Kidney (tissue), 14 donors: ENCODE measurements around the gene FAM107A. TPM values are rescaled to one million over a fixed set of nuclear protein-coding genes. Genes with fewer than 3 reads are reported as not detected.
A peak's percentile ranks its signal among the peaks of the same experiment; 100 is the strongest.

Source experiments
- DNase-seq, 5 donors: peaks; one replicate each; pipeline ENCODE4 v3.0.0-alpha.2; 2013 to 2020
- FAIRE-seq: peaks from 2 replicates; lab custom pipeline; 2012; peaks lifted over from hg19 to GRCh38; lab: Jason Lieb, UNC
- H3K27ac ChIP-seq, 2 donors: one replicate each; pipeline ENCODE4 v1.7.0; 2013; ENCODE audit warnings: low read depth in 2 of 2, low read length in 2 of 2, inconsistent platforms in 1 of 2
- H3K27me3 ChIP-seq: one replicate; pipeline ENCODE4 v1.7.1; 2013; ENCODE audit warnings: low read length, inconsistent platforms; ENCODE audit not compliant: control insufficient read depth, insufficient read depth
- H3K36me3 ChIP-seq, 3 donors: one replicate each; pipeline versions ENCODE4 v1.7.0 to v1.7.1; 2013; ENCODE audit warnings: low read length in 3 of 3, control low read depth in 1 of 3, inconsistent platforms in 1 of 3; ENCODE audit not compliant: insufficient read depth in 3 of 3, control insufficient read depth in 2 of 3
- H3K4me1 ChIP-seq, 3 donors: one replicate each; pipeline versions ENCODE4 v1.7.0 to v1.7.1; 2013; ENCODE audit warnings: low read length in 3 of 3, inconsistent platforms in 1 of 3, low read depth in 1 of 3; ENCODE audit not compliant: control insufficient read depth in 2 of 3, insufficient read depth in 2 of 3
- H3K4me3 ChIP-seq, 3 donors: one replicate each; pipeline versions ENCODE4 v1.7.0 to v1.8.1; 2013; ENCODE audit warnings: low read length in 3 of 3, control low read depth in 1 of 3, inconsistent platforms in 1 of 3
- H3K9ac ChIP-seq, 3 donors: one replicate each; pipeline versions ENCODE4 v1.7.0 to v1.7.1; 2013; ENCODE audit warnings: low read length in 3 of 3, control low read depth in 1 of 3, inconsistent platforms in 1 of 3
- H3K9me3 ChIP-seq, 3 donors: one replicate each; pipeline versions ENCODE4 v1.7.0 to v1.7.1; 2013; ENCODE audit warnings: low read length in 3 of 3, control low read depth in 1 of 3, inconsistent platforms in 1 of 3; ENCODE audit not compliant: control insufficient read depth in 2 of 3, insufficient read depth in 1 of 3
- CTCF ChIP-seq: IDR thresholded peaks from 3 replicates; pipeline ENCODE4 v1.5.1; 2012; ENCODE audit warnings: mild to moderate bottlenecking, moderate library complexity, borderline replicate concordance; ENCODE audit not compliant: insufficient read depth; ENCODE audit errors: extremely low read depth
- intact Hi-C: fragments of 100-400 bp; cut with DNase I; formaldehyde crosslinking; loops from one replicate; pipeline ENCODE4 v1.11.1; 2022
- polyA plus RNA-seq: library from polyadenylated mRNA; stranded (reverse); fragments of 350-450 nt; fragmentation: Illumina TruSeq; extraction: RNeasy Lipid Tissue Mini Kit (QIAGEN cat#74804); gene quantifications from one replicate; pipeline ENCODE4 v1.2.3, GENCODE V29; 2014; ENCODE audit warnings: low read depth, low replicate concordance; ENCODE audit not compliant: insufficient read depth
- total RNA-seq: library from RNA; stranded (reverse); fragmentation: NEBNext Ultra II Directional; extraction: Animal tissue kit (Norgen Biotek cat#: 25700); gene quantifications from one replicate; pipeline ENCODE4 v1.2.1, GENCODE V29; 2021
- donor health status: control.
- donor health status: control.
- donor health status: control.
- donor health status: control.
- donor health status: control.
- donor health status: DM: yes; HTN: yes; CAD: no.
- donor health status: Normal renal cell carcinoma (clear cell type).

Gene FAM107A
- total and polyA plus RNA-seq, 2 donors from 2014 or later = 52.5 to 180 TPM

GRCh38 chr3:58613236-58614132 lies 36.3 kb upstream of the FAM107A start:
- Histone ChIP-seq H3K27ac (no peak overlapping the region), H3K9me3 (no peaks in the 10 kb centered on the region), H3K4me3 (no peak overlapping the region), H3K36me3 (no peaks in the 10 kb centered on the region), H3K27me3 (no peaks in the 10 kb centered on the region), H3K9ac (no peak overlapping the region), H3K4me1 (peaks cover 0 to 18% (median 13%) of the 10 kb centered on the region in 3 donors)
- no peak for TF ChIP-seq CTCF
- intact Hi-C loops = no loop called here
- FAIRE-seq (no peak), DNase-seq (no peak)

- intact Hi-C loops = no loop called here
- no peaks in the 10 kb centered on the region for H3K9me3 ChIP-seq
- no peak for TF ChIP-seq CTCF
- H3K36me3 ChIP-seq = no peaks in the 10 kb centered on the region
- H3K27ac ChIP-seq = no peak overlapping the region
- no peak overlapping the region for H3K9ac ChIP-seq
- FAIRE-seq (no peak), DNase-seq (peak in 3 of 5 donors; percentile 48 to 73 (median 60))
- H3K27me3 ChIP-seq = no peaks in the 10 kb centered on the region
- H3K4me3 ChIP-seq = no peak overlapping the region
- peaks cover 0 to 20% (median 19%) of the 10 kb centered on the region in 3 donors for H3K4me1 ChIP-seq
Measured at GRCh38 chr3:58612830-58613229, 35.6 kb upstream of the FAM107A start.

- no peaks in the 10 kb centered on the region for H3K9me3 ChIP-seq
- H3K27me3 ChIP-seq = no peaks in the 10 kb centered on the region
- H3K9ac ChIP-seq = no peak overlapping the region
- H3K4me1 ChIP-seq = peaks cover 0 to 33% (median 31%) of the 10 kb centered on the region in 3 donors
- intact Hi-C loops = no loop called here
- H3K4me3 ChIP-seq = no peak overlapping the region
- DNase-seq = no peak
- FAIRE-seq = no peak
- H3K36me3 ChIP-seq = no peaks in the 10 kb centered on the region
- peak overlapping the region in 1 of 2 donors; percentile 9 for H3K27ac ChIP-seq
- TF ChIP-seq CTCF = no peak
Measured at GRCh38 chr3:58609990-58610389, 32.8 kb upstream of the FAM107A start.
